ENCODE results near the gene CACNA1S.

GRCh38 chr1:201069636-201070035, 42.6 kb downstream of the CACNA1S start:
- TF ChIP-seq REST (IDR thresholded peaks at IDR 0.05; ENCODE audit: borderline replicate concordance in 1 of 2, low read depth in 1 of 2, low read length in 2 of 2) (no peak), SNAI1 (CRISPR knock-in tag; IDR thresholded peaks at IDR 0.05; ENCODE audit: borderline replicate concordance) (no peak), ZNF619 (CRISPR knock-in tag; IDR thresholded peaks at IDR 0.05) (no peak), ZFX (CRISPR knock-in tag; IDR thresholded peaks at IDR 0.05; ENCODE audit: low read depth) (no peak), MAX (IDR thresholded peaks at IDR 0.05) (no peak), CCAR2 (optimal IDR thresholded peaks at IDR 0.05; ENCODE audit: low read depth, low read length) (no peak), POLR2A (IDR thresholded peaks at IDR 0.05; ENCODE audit: insufficient read depth in 1 of 2, low read depth in 2 of 2, low read length in 2 of 2) (no peak), KLF16 (CRISPR knock-in tag; IDR thresholded peaks at IDR 0.05) (no peak), KDM5A (IDR thresholded peaks at IDR 0.05; ENCODE audit: borderline replicate concordance, low read length) (no peak), AKAP8 (CRISPR knock-in tag; IDR thresholded peaks at IDR 0.05) (no peak)
